Spleen (tissue), 11 donors: ENCODE results near the gene MAEL. TPM values are rescaled to one million over a fixed set of nuclear protein-coding genes. Genes with fewer than 3 reads are reported as not detected.

Source experiments
- DNase-seq: peaks from one replicate; pipeline ENCODE4 v3.0.0-alpha.2; 2020
- H3K27ac ChIP-seq, 8 donors: fragments of 200-600 bp; sonication (generic) in 7 of 8; 1 replicate in 4 of 8; 2 replicates in 4 of 8; pipeline versions ENCODE4 v1.5.0 to v1.8.0; 2016 to 2021; ENCODE audit warnings: inconsistent platforms in 4 of 8, mild to moderate bottlenecking in 4 of 8, moderate library complexity in 1 of 8
- H3K27me3 ChIP-seq, 7 donors: fragments of 200-600 bp; sonication (generic) in 6 of 7; replicated peaks in 1 of 7; 1 replicate in 4 of 7; 2 replicates in 3 of 7; pipeline versions ENCODE4 v1.5.0 to v1.8.0; 2016 to 2021; ENCODE audit warnings: inconsistent platforms in 3 of 7, mild to moderate bottlenecking in 1 of 7
- H3K36me3 ChIP-seq, 6 donors: fragments of 200-600 bp; sonication (generic) in 5 of 6; 1 replicate in 4 of 6; 2 replicates in 2 of 6; pipeline versions ENCODE4 v1.5.0 to v1.8.0; 2016 to 2021; ENCODE audit warnings: inconsistent platforms in 2 of 6
- H3K4me1 ChIP-seq, 6 donors: fragments of 200-600 bp; sonication (generic) in 5 of 6; 1 replicate in 3 of 6; 2 replicates in 3 of 6; pipeline versions ENCODE4 v1.5.0 to v1.8.0; 2016 to 2021; ENCODE audit warnings: inconsistent platforms in 3 of 6
- H3K4me3 ChIP-seq, 8 donors: fragments of 200-600 bp; sonication (generic) in 7 of 8; 1 replicate in 4 of 8; 2 replicates in 4 of 8; pipeline versions ENCODE4 v1.5.0 to v1.8.0; 2016 to 2021; ENCODE audit warnings: inconsistent platforms in 4 of 8, mild to moderate bottlenecking in 4 of 8, moderate library complexity in 2 of 8
- H3K9me3 ChIP-seq, 8 donors: fragments of 200-600 bp; sonication (generic) in 7 of 8; 1 replicate in 4 of 8; 2 replicates in 4 of 8; pipeline versions ENCODE4 v1.5.0 to v1.8.0; 2016 to 2021; ENCODE audit warnings: inconsistent platforms in 4 of 8
- CTCF ChIP-seq, 11 experiments: fragments of 200-600 bp in 7 of 11; fragments of 450-650 bp in 4 of 11; sonication (generic) in 4 of 11; IDR thresholded peaks in 8 of 11; conservative IDR thresholded peaks in 3 of 11; 1 replicate in 7 of 11; 2 replicates in 4 of 11; pipeline versions ENCODE4 v1.4.0 to v1.8.0; 2016 to 2021; ENCODE audit warnings: antibody characterized with exemption in 11 of 11, inconsistent platforms in 4 of 11, mild to moderate bottlenecking in 1 of 11
- POLR2A ChIP-seq, 3 donors: fragments of 450-650 bp; IDR thresholded peaks; one replicate each; pipeline ENCODE4 v1.5.1; 2017; ENCODE audit warnings: antibody characterized with exemption in 3 of 3, mild to moderate bottlenecking in 1 of 3
- POLR2AphosphoS5 ChIP-seq, 3 donors: sonication (generic); formaldehyde crosslinking; IDR thresholded peaks; one replicate each; pipeline ENCODE4 v1.5.1; 2017; ENCODE audit warnings: antibody characterized with exemption in 3 of 3
- WGBS, 5 donors: extraction: QIAGEN DNeasy Blood & Tissue Kit in 3 of 5; methylation state at CpG; one replicate each; pipeline versions ENCODE4 v1.1.5 to v1.1.7; 2013 to 2018; 5-methylcytosine and 5-hydroxymethylcytosine counted together
- intact Hi-C: fragments of 100-400 bp; cut with DNase I; formaldehyde crosslinking; loops from one replicate; pipeline ENCODE4 v1.15.0; 2023; ENCODE audit warnings: low total_unique reads
- polyA plus RNA-seq, 3 donors: library from polyadenylated mRNA; stranded (reverse); fragments of 200-250 nt; gene quantifications; one replicate each; pipeline ENCODE4 v1.2.1, GENCODE V29; 2013
- total RNA-seq, 7 donors: library from RNA; depleted of rRNA in 3 of 7; stranded (reverse); fragments of >200 nt in 3 of 7; fragmentation: NEBNext Ultra II Directional in 4 of 7; extraction: Animal tissue kit (Norgen Biotek cat#: 25700) in 4 of 7; gene quantifications; one replicate each; pipeline versions ENCODE4 v1.1.0 to v1.2.1, GENCODE V29; 2016 to 2021
- donor health status: healthy with polysubstance abuse.
- donor health status: DM: no; HTN: no; CAD: no; lungs with moderate emphysema.
- donor health status: DM: no; HTN: no; CAD: no.
- donor health status: Bipolar disorder and iron deficiency.
- donor health status: healthy.
- donor health status: DM: no; HTN: no; CAD: no.
- donor health status: DM: yes; HTN: yes; CAD: no.

Gene MAEL
- total and polyA plus RNA-seq, 10 donors: 0.05 TPM; not detected in 9

- 54 to 81% (median 64%) methylated on average over 10 of the region's 10 CpGs for WGBS, 5 donors
- Histone ChIP-seq H3K4me3 (no peak overlapping the region), H3K4me1 (peaks cover 0 to 9% (median 4%) of the 10 kb centered on the region in 6 donors), H3K36me3 (no peaks in the 10 kb centered on the region), H3K27ac (no peak overlapping the region), H3K27me3 (no peaks in the 10 kb centered on the region), H3K9me3 (no peaks in the 10 kb centered on the region)
- no peak for TF ChIP-seq POLR2AphosphoS5 (IDR thresholded peaks at IDR 0.05)
- no peak for TF ChIP-seq CTCF (IDR thresholded peaks at IDR 0.05 in 8 of 11, conservative IDR thresholded peaks at IDR 0.05 in 3 of 11)
- no peak for DNase-seq
- intact Hi-C loops: no loop called here
Measured at GRCh38 chr1:167056529-167057231, 67.6 kb downstream of the MAEL start.

- no peaks in the 10 kb centered on the region for H3K27me3 ChIP-seq
- 42 to 74% (median 51%) methylated on average over 3 to 6 of the region's 6 CpGs for WGBS, 5 donors
- DNase-seq: no peak
- peaks cover 0 to 9% (median 4%) of the 10 kb centered on the region in 6 donors for H3K4me1 ChIP-seq
- no peaks in the 10 kb centered on the region for H3K9me3 ChIP-seq
- intact Hi-C loops: no loop called here
- TF ChIP-seq CTCF (IDR thresholded peaks at IDR 0.05 in 8 of 11, conservative IDR thresholded peaks at IDR 0.05 in 3 of 11): peak in 3 of 11 experiments; percentile 13 to 16 (median 14)
- TF ChIP-seq POLR2A (IDR thresholded peaks at IDR 0.05): no peak
- TF ChIP-seq POLR2AphosphoS5 (IDR thresholded peaks at IDR 0.05): no peak
- no peak overlapping the region for H3K4me3 ChIP-seq
- no peaks in the 10 kb centered on the region for H3K36me3 ChIP-seq
- H3K27ac ChIP-seq: no peak overlapping the region
Measured at GRCh38 chr1:167057241-167057688, 68.2 kb downstream of the MAEL start.

- Histone ChIP-seq H3K27me3 (no peaks in the 10 kb centered on the region), H3K4me3 (peak overlapping the region in 1 of 8 donors; percentile 39), H3K4me1 (peaks cover 0 to 9% (median 4%) of the 10 kb centered on the region in 6 donors), H3K9me3 (no peaks in the 10 kb centered on the region), H3K27ac (no peak overlapping the region), H3K36me3 (no peaks in the 10 kb centered on the region)
- intact Hi-C loops: loop anchor here (2.0 kb wide), 1 partner anchor 148 kb away; no protein-coding TSS in a partner anchor
- 14 to 21% (median 17%) methylated on average over 17 of the region's 17 CpGs for WGBS, 5 donors
- DNase-seq: peak; percentile 84
- TF ChIP-seq POLR2AphosphoS5 (IDR thresholded peaks at IDR 0.05) (no peak), POLR2A (IDR thresholded peaks at IDR 0.05) (no peak), CTCF (IDR thresholded peaks at IDR 0.05 in 8 of 11, conservative IDR thresholded peaks at IDR 0.05 in 3 of 11) (peak; percentile 88 to 97 (median 93))
Measured at GRCh38 chr1:167059045-167059808, 70.1 kb downstream of the MAEL start.

- Histone ChIP-seq H3K4me3 (no peak overlapping the region), H3K27ac (no peak overlapping the region), H3K4me1 (peaks cover 0 to 9% (median 4%) of the 10 kb centered on the region in 6 donors), H3K27me3 (no peaks in the 10 kb centered on the region), H3K9me3 (no peaks in the 10 kb centered on the region), H3K36me3 (no peaks in the 10 kb centered on the region)
- 25 to 55% (median 36%) methylated on average over 1 of the region's 1 CpG for WGBS, 5 donors
- intact Hi-C loops: loop anchor here (2.0 kb wide), 1 partner anchor 149 kb away; no protein-coding TSS in a partner anchor
- no peak for DNase-seq
- TF ChIP-seq CTCF (IDR thresholded peaks at IDR 0.05 in 8 of 11, conservative IDR thresholded peaks at IDR 0.05 in 3 of 11): no peak
- TF ChIP-seq POLR2A (IDR thresholded peaks at IDR 0.05): no peak
- no peak for TF ChIP-seq POLR2AphosphoS5 (IDR thresholded peaks at IDR 0.05)
Measured at GRCh38 chr1:167059809-167060107, 70.7 kb downstream of the MAEL start.
